PC-9 (cell line): Measurements from ENCODE around the gene NDST3.

Source experiments
- EZH2 ChIP-seq: fragments of 200-600 bp; sonication (generic); IDR thresholded peaks from 2 replicates; pipeline ENCODE4 v1.8.0; 2017; ENCODE audit warnings: antibody characterized with exemption, low read depth
- TF ChIP-seq, protein P1 (sequence below): fragments of 200-600 bp; sonication (generic); conservative IDR thresholded peaks from 2 replicates; pipeline ENCODE4 v1.6.1; 2017; ENCODE audit warnings: mixed run types, antibody characterized with exemption, mild to moderate bottlenecking, moderate library complexity

DNA sequence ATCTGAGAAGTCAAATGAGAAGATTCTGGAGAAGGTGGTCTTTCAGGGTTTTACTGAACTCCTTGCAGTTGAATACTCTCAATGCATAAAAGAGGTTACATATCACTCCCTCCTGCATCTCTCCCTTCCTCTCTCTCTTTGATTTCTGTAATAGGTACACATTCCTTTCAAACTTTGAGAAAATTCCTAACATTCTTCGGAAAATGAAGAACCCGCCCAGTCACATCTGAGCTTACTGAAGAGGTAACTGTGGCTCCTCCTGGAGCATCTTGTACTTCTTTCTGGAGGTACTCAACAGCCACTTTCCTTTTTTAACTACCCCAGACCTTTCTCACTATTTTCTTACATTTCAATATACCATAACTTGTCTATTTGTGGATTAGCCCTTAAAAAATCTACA, 24.7 kb downstream of the NDST3 start:
- TF ChIP-seq, protein P1, sequence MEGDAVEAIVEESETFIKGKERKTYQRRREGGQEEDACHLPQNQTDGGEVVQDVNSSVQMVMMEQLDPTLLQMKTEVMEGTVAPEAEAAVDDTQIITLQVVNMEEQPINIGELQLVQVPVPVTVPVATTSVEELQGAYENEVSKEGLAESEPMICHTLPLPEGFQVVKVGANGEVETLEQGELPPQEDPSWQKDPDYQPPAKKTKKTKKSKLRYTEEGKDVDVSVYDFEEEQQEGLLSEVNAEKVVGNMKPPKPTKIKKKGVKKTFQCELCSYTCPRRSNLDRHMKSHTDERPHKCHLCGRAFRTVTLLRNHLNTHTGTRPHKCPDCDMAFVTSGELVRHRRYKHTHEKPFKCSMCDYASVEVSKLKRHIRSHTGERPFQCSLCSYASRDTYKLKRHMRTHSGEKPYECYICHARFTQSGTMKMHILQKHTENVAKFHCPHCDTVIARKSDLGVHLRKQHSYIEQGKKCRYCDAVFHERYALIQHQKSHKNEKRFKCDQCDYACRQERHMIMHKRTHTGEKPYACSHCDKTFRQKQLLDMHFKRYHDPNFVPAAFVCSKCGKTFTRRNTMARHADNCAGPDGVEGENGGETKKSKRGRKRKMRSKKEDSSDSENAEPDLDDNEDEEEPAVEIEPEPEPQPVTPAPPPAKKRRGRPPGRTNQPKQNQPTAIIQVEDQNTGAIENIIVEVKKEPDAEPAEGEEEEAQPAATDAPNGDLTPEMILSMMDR: no peak
- TF ChIP-seq EZH2: no peak
